IMR-90 (cell line): ENCODE data around the gene MRPL4. TPM values are rescaled to one million over a fixed set of nuclear protein-coding genes. Genes with fewer than 3 reads are reported as not detected.

ENCODE experiments used
- ATAC-seq: fragments of 200-7000 bp; cut with Tn5 transposase; 2 replicates; pipeline ENCODE4 v1.9.1; 2020; ENCODE audit warnings: low read depth, mild to moderate bottlenecking, moderate library complexity
- BruUV-seq: library from RNA; stranded (reverse); fragments of 400-500 nt; replicated peaks from 2 replicates; lab custom pipeline; 2021; lab: Mats Ljungman, UMichigan
- CTCF ChIA-PET: fragments of 300-600 bp; formaldehyde crosslinking; extraction: SDS; loops from one replicate; lab custom pipeline; 2021; ENCODE audit warnings: antibody characterized with exemption; lab: Yijun Ruan, JAX
- POLR2A ChIA-PET: fragments of 300-600 bp; sonication (Branson Sonifier 250); formaldehyde crosslinking; loops from one replicate; lab custom pipeline; 2022; ENCODE audit warnings: antibody characterized with exemption; ENCODE audit not compliant: unreplicated experiment; lab: Charles Lee
- DNase-seq: peaks from one replicate; pipeline ENCODE4 v3.0.0; 2013
- H2AFZ ChIP-seq: replicated peaks from 2 replicates; pipeline ENCODE3; 2013; ENCODE audit warnings: low read length, mild to moderate bottlenecking; ENCODE audit not compliant: poor library complexity
- H2AK5ac ChIP-seq: 2 replicates; pipeline ENCODE4 v1.6.1; 2013; ENCODE audit warnings: low read depth, low read length, inconsistent platforms
- H2AK9ac ChIP-seq: replicated peaks from 2 replicates; pipeline ENCODE3; 2013; ENCODE audit warnings: mild to moderate bottlenecking, low read depth, low read length, moderate library complexity; ENCODE audit not compliant: poor library complexity
- H2BK120ac ChIP-seq: 2 replicates; pipeline ENCODE4 v1.6.1; 2013; ENCODE audit warnings: low read depth, low read length, inconsistent platforms
- H2BK15ac ChIP-seq: 3 replicates; pipeline ENCODE4 v1.6.1; 2013; ENCODE audit warnings: low read depth, low read length, inconsistent platforms
- H2BK20ac ChIP-seq: 2 replicates; pipeline ENCODE4 v1.6.1; 2013; ENCODE audit warnings: low read depth, mild to moderate bottlenecking, inconsistent platforms, low read length, moderate library complexity
- H2BK5ac ChIP-seq: 2 replicates; pipeline ENCODE4 v1.6.1; 2013; ENCODE audit warnings: mild to moderate bottlenecking, low read depth, low read length, inconsistent platforms; ENCODE audit not compliant: poor library complexity, severe bottlenecking
- H3K14ac ChIP-seq: replicated peaks from 2 replicates; pipeline ENCODE4 v1.6.1; 2013; ENCODE audit warnings: low read depth, low read length, inconsistent platforms
- H3K18ac ChIP-seq: 2 replicates; pipeline ENCODE4 v1.6.1; 2013; ENCODE audit warnings: low read depth, low read length, control low read depth
- H3K23ac ChIP-seq: 2 replicates; pipeline ENCODE4 v1.6.1; 2013; ENCODE audit warnings: low read depth, low read length, inconsistent platforms
- H3K27ac ChIP-seq: 2 replicates; pipeline ENCODE4 v1.5.1; 2013; ENCODE audit warnings: mild to moderate bottlenecking, control low read depth, low read length; ENCODE audit not compliant: insufficient read depth
- H3K27me3 ChIP-seq: 2 replicates; pipeline ENCODE4 v1.6.1; 2013; ENCODE audit warnings: low read length; ENCODE audit not compliant: control insufficient read depth, insufficient read depth
- H3K36me3 ChIP-seq: 2 replicates; pipeline ENCODE4 v1.6.1; 2013; ENCODE audit warnings: low read length, mixed read lengths; ENCODE audit not compliant: control insufficient read depth, insufficient read depth
- H3K4ac ChIP-seq: 2 replicates; pipeline ENCODE4 v1.6.1; 2013; ENCODE audit warnings: low read depth, low read length, inconsistent platforms
- H3K4me1 ChIP-seq: 2 replicates; pipeline ENCODE4 v1.6.1; 2013; ENCODE audit warnings: low read length, mixed read lengths; ENCODE audit not compliant: control insufficient read depth, insufficient read depth
- H3K4me2 ChIP-seq: 2 replicates; pipeline ENCODE4 v1.6.1; 2013; ENCODE audit warnings: low read depth, mild to moderate bottlenecking, control low read depth, low read length, moderate library complexity
- H3K4me3 ChIP-seq: 2 replicates; pipeline ENCODE4 v1.5.1; 2013; ENCODE audit warnings: low read depth, mild to moderate bottlenecking, control low read depth, low read length, moderate library complexity; ENCODE audit not compliant: insufficient read depth
- H3K56ac ChIP-seq: 2 replicates; pipeline ENCODE4 v1.6.1; 2013; ENCODE audit warnings: low read length, inconsistent platforms; ENCODE audit not compliant: insufficient read depth; ENCODE audit errors: extremely low read depth
- H3K79me1 ChIP-seq, 2 experiments: 2 replicates each; pipeline ENCODE4 v1.6.1; 2013; ENCODE audit warnings: low read length in 2 of 2, inconsistent platforms in 1 of 2, low read depth in 1 of 2
- H3K9ac ChIP-seq: 2 replicates; pipeline ENCODE4 v1.6.1; 2013; ENCODE audit warnings: low read depth, low read length, control low read depth
- H3K9me1 ChIP-seq: 2 replicates; pipeline ENCODE4 v1.6.1; 2013; ENCODE audit warnings: low read length, inconsistent platforms; ENCODE audit not compliant: insufficient read depth
- H3K9me3 ChIP-seq: 2 replicates; pipeline ENCODE4 v1.6.1; 2013; ENCODE audit warnings: low read length; ENCODE audit not compliant: control insufficient read depth, insufficient read depth
- H4K20me1 ChIP-seq: 2 replicates; pipeline ENCODE4 v1.6.1; 2013; ENCODE audit warnings: low read length, inconsistent platforms; ENCODE audit not compliant: insufficient read depth
- H4K5ac ChIP-seq: 2 replicates; pipeline ENCODE4 v1.6.1; 2013; ENCODE audit warnings: mild to moderate bottlenecking, low read depth, low read length, control low read depth
- H4K8ac ChIP-seq, 2 experiments: 2 replicates each; pipeline ENCODE4 v1.6.1; 2013; ENCODE audit warnings: low read depth in 2 of 2, low read length in 2 of 2, control low read depth in 1 of 2, inconsistent platforms in 1 of 2
- H4K91ac ChIP-seq: 2 replicates; pipeline ENCODE4 v1.6.1; 2013; ENCODE audit warnings: low read depth, low read length, inconsistent platforms; ENCODE audit not compliant: insufficient read depth
- BHLHE40 ChIP-seq: fragments of 150-350 bp; IDR thresholded peaks from 2 replicates; pipeline ENCODE4 v1.6.1; 2016; ENCODE audit warnings: mild to moderate bottlenecking, low read depth, low read length
- CEBPB ChIP-seq: IDR thresholded peaks from 2 replicates; pipeline ENCODE4 v1.6.1; 2012; ENCODE audit warnings: low read depth, low read length, improper control_type of control experiment
- CHD1 ChIP-seq: IDR thresholded peaks from 2 replicates; pipeline ENCODE4 v1.6.1; 2012; ENCODE audit warnings: low read depth, low read length, improper control_type of control experiment
- FOS ChIP-seq: fragments of 150-350 bp; IDR thresholded peaks from 2 replicates; pipeline ENCODE4 v1.6.1; 2016; ENCODE audit warnings: low read depth, low read length
- MAFK ChIP-seq: IDR thresholded peaks from 2 replicates; pipeline ENCODE4 v1.6.1; 2012; ENCODE audit warnings: low read depth, low read length, improper control_type of control experiment
- MAZ ChIP-seq: IDR thresholded peaks from 2 replicates; pipeline ENCODE4 v1.6.1; 2012; ENCODE audit warnings: low read depth, mild to moderate bottlenecking, low read length, improper control_type of control experiment, moderate library complexity, borderline replicate concordance
- MXI1 ChIP-seq: IDR thresholded peaks from 2 replicates; pipeline ENCODE4 v1.6.1; 2012; ENCODE audit warnings: low read depth, mild to moderate bottlenecking, low read length, moderate library complexity, borderline replicate concordance
- NFE2L2 ChIP-seq: fragments of 150-350 bp; IDR thresholded peaks from 2 replicates; pipeline ENCODE4 v1.6.1; 2016; ENCODE audit warnings: low read depth, mild to moderate bottlenecking, low read length
- POLR2A ChIP-seq: IDR thresholded peaks from 2 replicates; pipeline ENCODE4 v1.6.1; 2012; ENCODE audit warnings: mild to moderate bottlenecking, low read depth, low read length
- RAD21 ChIP-seq: IDR thresholded peaks from 2 replicates; pipeline ENCODE4 v1.6.1; 2012; ENCODE audit warnings: low read length, improper control_type of control experiment
- RCOR1 ChIP-seq: IDR thresholded peaks from 2 replicates; pipeline ENCODE4 v1.6.1; 2012; ENCODE audit warnings: mild to moderate bottlenecking, low read length, improper control_type of control experiment; ENCODE audit not compliant: insufficient replicate concordance
- RFX5 ChIP-seq: IDR thresholded peaks from 2 replicates; pipeline ENCODE4 v1.8.0; 2012; ENCODE audit warnings: low read depth, mild to moderate bottlenecking, low read length, moderate library complexity
- SMC3 ChIP-seq: fragments of 150-350 bp; IDR thresholded peaks from 2 replicates; pipeline ENCODE4 v1.6.1; 2016; ENCODE audit warnings: low read depth, mild to moderate bottlenecking, antibody characterized with exemption, low read length, moderate library complexity
- WGBS, 2 experiments: methylation state at CpG; one replicate each; pipeline versions ENCODE4 v1.1.5 to v1.1.7; 2013; ENCODE audit warnings: missing lambda C conversion rate in 2 of 2; ENCODE audit not compliant: insufficient read length in 1 of 2; ENCODE audit errors: extremely low coverage in 2 of 2; 5-methylcytosine and 5-hydroxymethylcytosine counted together
- dilution Hi-C: fragments of 300-500 bp; cut with HindIII; formaldehyde crosslinking; loops from one replicate; pipeline ENCODE4 v1.14.3; 2018; ENCODE audit warnings: low sequenced_read_pairs; ENCODE audit not compliant: unreplicated experiment
- in situ Hi-C: fragments of 300-500 bp; cut with MboI; formaldehyde crosslinking; loops from 3 replicates; pipeline ENCODE4 v1.14.3; 2019; ENCODE audit warnings: low sequenced_read_pairs, inconsistent platforms, mixed read lengths
- intact Hi-C: fragments of 100-400 bp; cut with micrococcal nuclease; formaldehyde crosslinking; loops from 2 replicates; pipeline ENCODE4 v1.10.0; 2022
- polyA plus RNA-seq, 3 experiments: library from polyadenylated mRNA; depleted of rRNA; stranded (reverse); fragments of >200 nt; gene quantifications; 2 replicates each; pipeline ENCODE4 v1.2.3, GENCODE V29; 2012; ENCODE audit warnings: low replicate concordance in 1 of 3
- total RNA-seq: library from RNA; depleted of rRNA; stranded (reverse); fragments of >200 nt; gene quantifications from 2 replicates; pipeline ENCODE4 v1.2.3, GENCODE V29; 2012
- TF ChIP-seq, protein P1 (sequence below): conservative IDR thresholded peaks from 2 replicates; pipeline ENCODE4 v1.5.1; 2012; ENCODE audit warnings: mild to moderate bottlenecking, low read depth, low read length, improper control_type of control experiment
- TF ChIP-seq, protein P2 (sequence below): fragments of 150-350 bp; IDR thresholded peaks from 2 replicates; pipeline ENCODE4 v1.6.1; 2016; ENCODE audit warnings: low read depth, mild to moderate bottlenecking, low read length, moderate library complexity, borderline replicate concordance
- TF ChIP-seq, protein P3 (sequence below): fragments of 150-350 bp; IDR thresholded peaks from 2 replicates; pipeline ENCODE4 v1.6.1; 2017; ENCODE audit warnings: mild to moderate bottlenecking, antibody characterized with exemption, low read length, low read depth

The MRPL4 gene
- total and polyA plus RNA-seq, 2 of the 4 experiments (the other 2 are of a cell fraction), result 32.8 to 108 TPM

- Histone ChIP-seq H4K91ac (no peak overlapping the region), H3K79me1 (no peaks in the 10 kb centered on the region), H4K8ac (no peak overlapping the region), H3K14ac (no peak overlapping the region), H2AK5ac (no peak overlapping the region), H3K36me3 (no peaks in the 10 kb centered on the region), H3K9me1 (no peaks in the 10 kb centered on the region), H3K27me3 (no peaks in the 10 kb centered on the region), H2BK15ac (no peak overlapping the region; the same call in 2 of the 3 replicates), H2AK9ac (no peak overlapping the region), H2BK120ac (no peak overlapping the region), H3K4me3 (no peak overlapping the region), H2BK5ac (no peak overlapping the region), H4K5ac (no peak overlapping the region), H3K18ac (no peak overlapping the region), H3K4me2 (no peak overlapping the region), H2AFZ (no peak overlapping the region), H3K9me3 (peaks cover 4% of the 10 kb centered on the region; the same call in 1 of the 2 replicates), H4K20me1 (no peaks in the 10 kb centered on the region), H2BK20ac (no peak overlapping the region), H3K27ac (no peak overlapping the region), H3K4me1 (peaks cover 6% of the 10 kb centered on the region), H3K56ac (no peak overlapping the region), H3K9ac (no peak overlapping the region), H3K23ac (no peak overlapping the region), H3K4ac (no peak overlapping the region)
- POLR2A ChIA-PET, result interaction anchor here (0.6 kb wide), 1 partner anchor 16 kb away, joined by 3 read pairs; no protein-coding TSS in a partner anchor
- WGBS, 2 experiments, result no CpG with 5 or more reads among the region's 4 CpGs
- dilution Hi-C loops, result no loop called here
- CTCF ChIA-PET, result no interaction called here
- no peak for TF ChIP-seq CHD1
- no peak for TF ChIP-seq CEBPB
- TF ChIP-seq MAZ, result no peak
- TF ChIP-seq, protein P1, sequence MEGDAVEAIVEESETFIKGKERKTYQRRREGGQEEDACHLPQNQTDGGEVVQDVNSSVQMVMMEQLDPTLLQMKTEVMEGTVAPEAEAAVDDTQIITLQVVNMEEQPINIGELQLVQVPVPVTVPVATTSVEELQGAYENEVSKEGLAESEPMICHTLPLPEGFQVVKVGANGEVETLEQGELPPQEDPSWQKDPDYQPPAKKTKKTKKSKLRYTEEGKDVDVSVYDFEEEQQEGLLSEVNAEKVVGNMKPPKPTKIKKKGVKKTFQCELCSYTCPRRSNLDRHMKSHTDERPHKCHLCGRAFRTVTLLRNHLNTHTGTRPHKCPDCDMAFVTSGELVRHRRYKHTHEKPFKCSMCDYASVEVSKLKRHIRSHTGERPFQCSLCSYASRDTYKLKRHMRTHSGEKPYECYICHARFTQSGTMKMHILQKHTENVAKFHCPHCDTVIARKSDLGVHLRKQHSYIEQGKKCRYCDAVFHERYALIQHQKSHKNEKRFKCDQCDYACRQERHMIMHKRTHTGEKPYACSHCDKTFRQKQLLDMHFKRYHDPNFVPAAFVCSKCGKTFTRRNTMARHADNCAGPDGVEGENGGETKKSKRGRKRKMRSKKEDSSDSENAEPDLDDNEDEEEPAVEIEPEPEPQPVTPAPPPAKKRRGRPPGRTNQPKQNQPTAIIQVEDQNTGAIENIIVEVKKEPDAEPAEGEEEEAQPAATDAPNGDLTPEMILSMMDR, result no peak
- TF ChIP-seq BHLHE40, result no peak
- TF ChIP-seq MXI1, result no peak
- TF ChIP-seq MAFK, result no peak
- no peak for TF ChIP-seq POLR2A
- no peak for TF ChIP-seq SMC3
- no peak for TF ChIP-seq RCOR1
- TF ChIP-seq NFE2L2, result no peak
- TF ChIP-seq, protein P2, sequence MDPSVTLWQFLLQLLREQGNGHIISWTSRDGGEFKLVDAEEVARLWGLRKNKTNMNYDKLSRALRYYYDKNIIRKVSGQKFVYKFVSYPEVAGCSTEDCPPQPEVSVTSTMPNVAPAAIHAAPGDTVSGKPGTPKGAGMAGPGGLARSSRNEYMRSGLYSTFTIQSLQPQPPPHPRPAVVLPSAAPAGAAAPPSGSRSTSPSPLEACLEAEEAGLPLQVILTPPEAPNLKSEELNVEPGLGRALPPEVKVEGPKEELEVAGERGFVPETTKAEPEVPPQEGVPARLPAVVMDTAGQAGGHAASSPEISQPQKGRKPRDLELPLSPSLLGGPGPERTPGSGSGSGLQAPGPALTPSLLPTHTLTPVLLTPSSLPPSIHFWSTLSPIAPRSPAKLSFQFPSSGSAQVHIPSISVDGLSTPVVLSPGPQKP, result no peak
- TF ChIP-seq, protein P3, sequence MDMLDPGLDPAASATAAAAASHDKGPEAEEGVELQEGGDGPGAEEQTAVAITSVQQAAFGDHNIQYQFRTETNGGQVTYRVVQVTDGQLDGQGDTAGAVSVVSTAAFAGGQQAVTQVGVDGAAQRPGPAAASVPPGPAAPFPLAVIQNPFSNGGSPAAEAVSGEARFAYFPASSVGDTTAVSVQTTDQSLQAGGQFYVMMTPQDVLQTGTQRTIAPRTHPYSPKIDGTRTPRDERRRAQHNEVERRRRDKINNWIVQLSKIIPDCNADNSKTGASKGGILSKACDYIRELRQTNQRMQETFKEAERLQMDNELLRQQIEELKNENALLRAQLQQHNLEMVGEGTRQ, result no peak
- TF ChIP-seq RFX5, result no peak
- no peak for TF ChIP-seq FOS
- no peak for TF ChIP-seq RAD21
- intact Hi-C loops, result no loop called here
- no TSS peak for BruUV-seq
- DNase-seq (no peak), ATAC-seq (no peak)
- in situ Hi-C loops, result no loop called here
Measured at GRCh38 chr19:10211061-10211460, 41.0 kb upstream of the MRPL4 start.
